ENCODE data around the gene STX5. TPM values are rescaled to one million over a fixed set of nuclear protein-coding genes. Genes with fewer than 3 reads are reported as not detected.
A peak's percentile ranks its signal among the peaks of the same experiment; 100 is the strongest.
"Not testable (repeated sequence)": the region's sequence is repeated elsewhere in the genome, so short reads cannot be mapped to it uniquely, and the experiment has no call there.

STX5 gene
- total and polyA plus RNA-seq, 9 of the 15 experiments (the other 6 are each of a cell fraction or from before 2014, with no cell fraction given): 2.8 to 28.6 (median 23.7) TPM

GRCh38 chr11:62861564-62862192 is 29.8 kb upstream of the STX5 start:
- not testable (repeated sequence) for ATAC-seq; H2AFZ ChIP-seq (ENCODE audit: low read depth, low read length); H3K9me1 ChIP-seq (ENCODE audit: control insufficient read depth, insufficient read depth, low read length); DNase-seq (ENCODE audit: extremely low read depth in 1 of 4, low spot score in 3 of 4); BruUV-seq (replicated peaks); H3K4me3 ChIP-seq; H3K27me3 ChIP-seq (ENCODE audit: control insufficient read depth in 2 of 2, insufficient read depth in 2 of 2, low read length in 2 of 2); FAIRE-seq; H3K9me3 ChIP-seq (replicated peaks; ENCODE audit: control insufficient read depth, insufficient read depth, low read depth, low read length)
- H3K79me2 ChIP-seq (ENCODE audit: control insufficient read depth, insufficient read depth, low read length): peaks cover 97% of the 10 kb centered on the region
- WGBS (ENCODE audit: insufficient coverage, low coverage, missing lambda C conversion rate): 79% methylated on average over 15 of the region's 16 CpGs
- TF ChIP-seq ADNP (tag; IDR thresholded peaks at IDR 0.05): 0 out of 2 replicates have a peak, but pooled peaks have one; percentile 16
- TF ChIP-seq FOXA3 (CRISPR knock-in tag; conservative IDR thresholded peaks at IDR 0.05 in 1 of 2, IDR thresholded peaks at IDR 0.05 in 1 of 2): 0 out of 4 replicates have a peak, but pooled peaks of 1 of the 2 experiments have one; percentile 27
- peak in 1 of 2 experiments; percentile 69; a peak in 1 of 4 replicates for TF ChIP-seq MLLT1 (IDR thresholded peaks at IDR 0.05)
- TF ChIP-seq HDGF (IDR thresholded peaks at IDR 0.05): 0 out of 2 replicates have a peak, but pooled peaks have one; percentile 39
- H3K27ac ChIP-seq (ENCODE audit: extremely low read depth, low read depth, low read length): peak overlapping the region; percentile 63; the same call in 2 of the 3 replicates
- H3K4me1 ChIP-seq (replicated peaks in 1 of 2; ENCODE audit: control insufficient read depth in 2 of 2, insufficient read depth in 2 of 2, low read length in 2 of 2): peaks cover 22 to 28% of the 10 kb centered on the region in 2 experiments; a peak in 4 of 5 replicates
- in situ Hi-C loops (cut with MboI): loop anchor here (25.0 kb wide), 1 partner anchor 474 kb away; no protein-coding TSS in a partner anchor
- CTCF ChIA-PET (ENCODE audit: low intra/inter-chr PET ratio): interaction anchor here (0.8 to 4.1 kb wide), 3 partner anchors 75 to 481 kb away, joined by 3 to 51 read pairs (median 8); partner anchors contain the start of gene TMEM179B
- intact Hi-C loops (cut with micrococcal nuclease): loop anchor here (1.0 to 5.0 kb wide), 5 partner anchors 19 to 134 kb away; partner anchors contain the start of genes HNRNPUL2, NXF1, SLC3A2 and TMEM179B
- H3K9ac ChIP-seq (ENCODE audit: insufficient read depth in 1 of 2, low read depth in 2 of 2, low read length in 2 of 2): peak overlapping the region; percentile 23 to 59; a peak in 2 of 4 replicates
- H3K36me3 ChIP-seq (ENCODE audit: control insufficient read depth, insufficient read depth, low read length): peaks cover 59% of the 10 kb centered on the region
- POLR2A ChIA-PET: interaction anchor here (0.6 to 7.2 kb wide), 11 partner anchors 11 to 197 kb away, joined by 3 to 45 read pairs (median 4); partner anchors contain the start of genes C11orf98, CSKMT, SLC3A2 and WDR74
- H4K20me1 ChIP-seq (replicated peaks; ENCODE audit: control insufficient read depth, insufficient read depth, low read length): peaks cover 13% of the 10 kb centered on the region
- H3K4me2 ChIP-seq (ENCODE audit: insufficient read depth, low read length): peak overlapping the region; percentile 32; the same call in 1 of the 2 replicates

All from K562 (cell line).